Peyer's patch (tissue), 4 donors: ENCODE results near the gene OGT. TPM values are rescaled to one million over a fixed set of nuclear protein-coding genes. Genes with fewer than 3 reads are reported as not detected.
"Not testable (repeated sequence)": the region's sequence is repeated elsewhere in the genome, so short reads cannot be mapped to it uniquely, and the experiment has no call there.

Source experiments
- DNase-seq, 3 donors: peaks; one replicate each; pipeline ENCODE4 v3.0.0-alpha.2; 2017 to 2019
- H3K27ac ChIP-seq, 4 donors: fragments of 200-600 bp; sonication (generic); one replicate each; pipeline ENCODE4 v1.5.1; 2016 to 2019
- H3K27me3 ChIP-seq, 2 donors: fragments of 200-600 bp; sonication (generic); one replicate each; pipeline ENCODE4 v1.5.1; 2019
- H3K36me3 ChIP-seq, 3 donors: fragments of 200-600 bp; sonication (generic); one replicate each; pipeline ENCODE4 v1.5.1; 2016 to 2019
- H3K4me1 ChIP-seq, 4 donors: fragments of 200-600 bp; sonication (generic); one replicate each; pipeline ENCODE4 v1.5.1; 2016 to 2019
- H3K4me3 ChIP-seq, 4 donors: fragments of 200-600 bp; sonication (generic); 1 replicate in 3 of 4; 2 replicates in 1 of 4; pipeline ENCODE4 v1.5.1; 2016 to 2019; ENCODE audit warnings: mild to moderate bottlenecking in 1 of 4
- H3K9me3 ChIP-seq, 4 donors: fragments of 200-600 bp; sonication (generic); one replicate each; pipeline ENCODE4 v1.5.1; 2016 to 2019; ENCODE audit warnings: mild to moderate bottlenecking in 1 of 4
- CTCF ChIP-seq, 6 experiments: fragments of 450-650 bp in 4 of 6; fragments of 200-600 bp in 2 of 6; sonication (generic) in 1 of 6; IDR thresholded peaks; one replicate each; pipeline ENCODE4 v1.5.1; 2017 to 2019; ENCODE audit warnings: antibody characterized with exemption in 6 of 6, mild to moderate bottlenecking in 3 of 6, moderate library complexity in 1 of 6
- POLR2A ChIP-seq, 2 donors: fragments of 450-650 bp; IDR thresholded peaks; one replicate each; pipeline ENCODE4 v1.5.1; 2017; ENCODE audit warnings: antibody characterized with exemption in 2 of 2, mild to moderate bottlenecking in 2 of 2, moderate library complexity in 2 of 2
- total RNA-seq, 4 donors: library from RNA; depleted of rRNA; stranded (reverse); fragments of >200 nt; gene quantifications; one replicate each; pipeline ENCODE4 v1.1.0, GENCODE V29; 2016

The OGT gene
- total RNA-seq, result 100 to 1,000 TPM; 118 to 297 (median 183) TPM

GRCh38 chrX:71532753-71533425 is at the start of gene OGT:
Gene OGT, plus strand, starts transcription at chrX:71533104. Its CDS starts 196 bp downstream, at chrX:71533300.
- TF ChIP-seq POLR2A (IDR thresholded peaks at IDR 0.05) (peak; percentile 62 to 78), CTCF (IDR thresholded peaks at IDR 0.05) (no peak)
- H3K4me3 ChIP-seq, result peak within 1 kb of the TSS; percentile 62 to 77 (median 68)
- no peaks in the 10 kb centered on the region for H3K27me3 ChIP-seq
- H3K4me1 ChIP-seq, result peaks cover 0 to 5% (median 0%) of the 10 kb centered on the region in 4 donors
- peak within 1 kb of the TSS; percentile 85 to 91 (median 90) for H3K27ac ChIP-seq
- no peaks in the 10 kb centered on the region for H3K36me3 ChIP-seq
- no peaks in the 10 kb centered on the region for H3K9me3 ChIP-seq
- DNase-seq, result peak; percentile 91 to 98 (median 93)

- TF ChIP-seq POLR2A (IDR thresholded peaks at IDR 0.05) (no peak), CTCF (IDR thresholded peaks at IDR 0.05) (no peak)
- no peaks in the 10 kb centered on the region for H3K4me1 ChIP-seq
- no peak for DNase-seq
- H3K36me3 ChIP-seq, result no peaks in the 10 kb centered on the region
- no peaks in the 10 kb centered on the region for H3K9me3 ChIP-seq
- no peak overlapping the region for H3K27ac ChIP-seq
- H3K27me3 ChIP-seq, result no peaks in the 10 kb centered on the region
- H3K4me3 ChIP-seq, result no peak overlapping the region
Observed at GRCh38 chrX:71487814-71488213, 45.1 kb upstream of the OGT start.

GRCh38 chrX:71489540-71489939 is 43.4 kb upstream of the OGT start:
- Histone ChIP-seq H3K9me3 (no peaks in the 10 kb centered on the region), H3K4me1 (no peaks in the 10 kb centered on the region), H3K36me3 (no peaks in the 10 kb centered on the region), H3K4me3 (no peak overlapping the region), H3K27ac (no peak overlapping the region), H3K27me3 (no peaks in the 10 kb centered on the region)
- TF ChIP-seq POLR2A (IDR thresholded peaks at IDR 0.05) (no peak), CTCF (IDR thresholded peaks at IDR 0.05) (no peak)
- no peak for DNase-seq

- Histone ChIP-seq H3K4me3 (peak overlapping the region; percentile 47 to 67 (median 55)), H3K27me3 (no peaks in the 10 kb centered on the region), H3K36me3 (no peaks in the 10 kb centered on the region), H3K27ac (peak overlapping the region; percentile 8 to 43 (median 12)), H3K9me3 (no peaks in the 10 kb centered on the region), H3K4me1 (no peaks in the 10 kb centered on the region)
- DNase-seq, result peak; percentile 20 to 66 (median 63)
- TF ChIP-seq POLR2A (IDR thresholded peaks at IDR 0.05), result no peak
Observed at GRCh38 chrX:71492231-71493065, 40.5 kb upstream of the OGT start.

GRCh38 chrX:71493111-71493613 is 39.7 kb upstream of the OGT start:
- H3K9me3 ChIP-seq, result no peaks in the 10 kb centered on the region
- H3K27me3 ChIP-seq, result no peaks in the 10 kb centered on the region
- H3K27ac ChIP-seq, result peak overlapping the region in 1 of 4 donors; percentile 8
- no peaks in the 10 kb centered on the region for H3K4me1 ChIP-seq
- no peaks in the 10 kb centered on the region for H3K36me3 ChIP-seq
- no peak for TF ChIP-seq POLR2A (IDR thresholded peaks at IDR 0.05)
- no peak for TF ChIP-seq CTCF (IDR thresholded peaks at IDR 0.05)
- DNase-seq, result no peak
- H3K4me3 ChIP-seq, result peak overlapping the region; percentile 47 to 67 (median 55)

GRCh38 chrX:71495979-71496378 is 36.9 kb upstream of the OGT start:
- H3K4me3 ChIP-seq, H3K36me3 ChIP-seq, H3K9me3 ChIP-seq, H3K27me3 ChIP-seq, DNase-seq, H3K4me1 ChIP-seq, H3K27ac ChIP-seq: not testable (repeated sequence)
